Measurements from ENCODE around the gene RPS2. TPM values are rescaled to one million over a fixed set of nuclear protein-coding genes. Genes with fewer than 3 reads are reported as not detected.

The RPS2 gene
- polyA plus RNA-seq, 1 experiment: 4,041 TPM

DNA sequence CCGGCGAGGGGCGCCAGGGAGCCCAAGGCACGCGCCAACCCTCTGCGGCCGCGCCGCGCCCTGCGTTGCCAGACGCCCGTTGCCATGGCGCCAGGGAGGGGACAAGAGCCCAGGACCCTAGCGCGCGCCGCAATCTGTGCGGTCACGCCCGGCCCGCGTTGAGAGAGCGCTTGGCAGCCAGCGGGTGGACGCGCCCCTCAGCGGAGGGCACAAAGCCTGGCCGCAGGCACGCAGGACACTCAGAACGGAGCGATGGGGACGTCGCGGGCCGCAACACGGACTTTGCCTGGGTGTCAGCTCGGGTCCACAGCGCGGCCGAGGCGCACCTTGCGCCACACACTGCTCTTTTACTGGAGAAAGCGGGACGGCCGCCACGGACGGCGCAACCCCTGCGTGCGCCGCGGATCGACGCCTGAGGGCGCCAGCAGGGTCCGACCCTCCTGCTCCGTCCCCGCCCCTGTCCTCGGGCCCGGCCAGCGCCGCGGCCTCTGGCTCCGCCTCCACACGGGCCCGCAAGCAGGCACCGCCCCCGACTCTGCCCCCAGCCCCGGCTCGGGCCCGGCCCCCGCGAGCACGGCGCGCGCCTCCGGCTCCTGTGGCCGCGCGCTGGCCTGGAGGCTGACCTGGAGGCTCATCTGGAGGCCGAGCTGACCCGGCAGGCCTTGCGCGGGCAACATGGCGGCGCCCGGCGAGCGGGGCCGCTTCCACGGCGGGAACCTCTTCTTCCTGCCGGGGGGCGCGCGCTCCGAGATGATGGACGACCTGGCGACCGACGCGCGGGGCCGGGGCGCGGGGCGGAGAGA, 19.1 kb upstream of the RPS2 start, which contains the start of gene GFER:
Gene GFER, plus strand, starts transcription at position 650 of the 803 bp plus-strand sequence. Its CDS starts 26 bp downstream, at position 676.
- TF ChIP-seq, protein P1, sequence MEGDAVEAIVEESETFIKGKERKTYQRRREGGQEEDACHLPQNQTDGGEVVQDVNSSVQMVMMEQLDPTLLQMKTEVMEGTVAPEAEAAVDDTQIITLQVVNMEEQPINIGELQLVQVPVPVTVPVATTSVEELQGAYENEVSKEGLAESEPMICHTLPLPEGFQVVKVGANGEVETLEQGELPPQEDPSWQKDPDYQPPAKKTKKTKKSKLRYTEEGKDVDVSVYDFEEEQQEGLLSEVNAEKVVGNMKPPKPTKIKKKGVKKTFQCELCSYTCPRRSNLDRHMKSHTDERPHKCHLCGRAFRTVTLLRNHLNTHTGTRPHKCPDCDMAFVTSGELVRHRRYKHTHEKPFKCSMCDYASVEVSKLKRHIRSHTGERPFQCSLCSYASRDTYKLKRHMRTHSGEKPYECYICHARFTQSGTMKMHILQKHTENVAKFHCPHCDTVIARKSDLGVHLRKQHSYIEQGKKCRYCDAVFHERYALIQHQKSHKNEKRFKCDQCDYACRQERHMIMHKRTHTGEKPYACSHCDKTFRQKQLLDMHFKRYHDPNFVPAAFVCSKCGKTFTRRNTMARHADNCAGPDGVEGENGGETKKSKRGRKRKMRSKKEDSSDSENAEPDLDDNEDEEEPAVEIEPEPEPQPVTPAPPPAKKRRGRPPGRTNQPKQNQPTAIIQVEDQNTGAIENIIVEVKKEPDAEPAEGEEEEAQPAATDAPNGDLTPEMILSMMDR (IDR thresholded peaks at IDR 0.05; ENCODE audit: insufficient read depth, low read depth, low read length): peak; percentile 41
- ChIA-PET CTCF (interaction anchor here (1.0 kb wide), 1 partner anchor 19 kb away, joined by 4 read pairs; no protein-coding TSS in a partner anchor), POLR2A (interaction anchor here (1.4 kb wide), 1 partner anchor 19 kb away, joined by 8 read pairs; the partner anchor contains the start of gene RPS2)
- Histone ChIP-seq H3K36me3 (ENCODE audit: control insufficient read depth, insufficient read depth, low read length) (peaks cover 15% of the 10 kb centered on the region), H3K27me3 (ENCODE audit: control insufficient read depth, insufficient read depth, low read length) (peaks cover 12% of the 10 kb centered on the region), H3K4me3 (ENCODE audit: low read depth, low read length) (peak within 1 kb of the TSS; percentile 82)
- peak; percentile 51 for DNase-seq (ENCODE audit: low read depth)

DNA sequence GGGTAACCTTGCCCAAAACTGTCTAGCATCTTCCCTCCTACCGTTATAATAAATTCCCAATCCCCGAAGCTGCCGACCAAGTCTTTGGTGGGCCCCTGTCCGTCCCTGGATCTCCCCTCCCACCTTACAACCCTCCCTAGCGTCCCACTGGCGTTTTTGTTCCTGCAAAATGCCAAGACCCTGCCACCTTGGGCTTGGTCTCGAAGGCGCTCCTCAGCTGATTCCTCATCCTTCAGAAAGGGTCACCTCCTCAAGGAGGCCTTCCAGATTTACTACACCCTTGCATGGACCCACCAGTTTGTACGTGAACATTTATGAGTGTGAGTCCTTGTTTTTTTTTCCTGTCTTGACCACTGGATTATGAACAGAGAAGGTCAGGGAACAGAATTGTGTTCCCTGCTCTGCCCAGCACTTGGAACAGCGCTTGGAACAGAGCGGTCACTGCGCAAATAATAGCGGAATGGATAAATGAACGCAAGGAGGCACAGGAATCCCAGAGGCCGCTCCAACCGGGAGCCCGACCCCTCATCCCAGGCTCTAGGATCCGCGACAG, 18.4 kb upstream of the RPS2 start:
- ChIA-PET POLR2A (no interaction called here), CTCF (interaction anchor here (0.6 to 1.1 kb wide), 7 partner anchors 10 to 620 kb away, joined by 3 to 4 read pairs (median 3); partner anchors contain the start of gene TSC2)
- no peak for DNase-seq (ENCODE audit: low read depth)
- Histone ChIP-seq H3K27me3 (ENCODE audit: control insufficient read depth, insufficient read depth, low read length) (peaks cover 12% of the 10 kb centered on the region), H3K4me3 (ENCODE audit: low read depth, low read length) (peak overlapping the region; percentile 65), H3K36me3 (ENCODE audit: control insufficient read depth, insufficient read depth, low read length) (peaks cover 18% of the 10 kb centered on the region)
- TF ChIP-seq, protein P1 (IDR thresholded peaks at IDR 0.05; ENCODE audit: insufficient read depth, low read depth, low read length): peak; percentile 37

DNA sequence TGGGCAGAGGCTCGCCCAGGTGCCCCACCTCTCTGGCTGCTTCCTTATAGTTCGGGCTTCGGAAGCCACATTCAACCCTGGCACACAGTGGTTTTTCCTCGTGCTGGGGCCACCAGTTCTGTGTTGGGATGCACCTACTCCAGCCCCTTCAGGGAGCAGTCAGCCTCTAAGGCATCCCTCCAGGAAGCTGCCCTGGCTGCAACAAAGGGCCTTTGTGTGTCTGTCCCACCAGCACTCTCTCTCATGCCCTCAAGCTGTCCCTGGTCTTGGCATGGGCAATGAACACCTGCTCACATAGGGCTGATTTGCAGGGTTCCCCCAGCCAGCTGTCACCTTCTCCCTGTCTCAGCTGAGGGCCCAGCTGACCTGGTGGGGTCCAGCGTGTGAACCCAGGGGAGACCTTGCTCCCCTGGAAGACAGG, 17.4 kb upstream of the RPS2 start:
- DNase-seq (ENCODE audit: low read depth): no peak
- ChIA-PET POLR2A (no interaction called here), CTCF (interaction anchor here (0.6 to 1.3 kb wide), 4 partner anchors 10 to 169 kb away, joined by 3 to 4 read pairs (median 4); partner anchors contain the start of gene TBL3)
- H3K27me3 ChIP-seq (ENCODE audit: control insufficient read depth, insufficient read depth, low read length): peaks cover 12% of the 10 kb centered on the region
- no peak overlapping the region for H3K4me3 ChIP-seq (ENCODE audit: low read depth, low read length)
- peaks cover 24% of the 10 kb centered on the region for H3K36me3 ChIP-seq (ENCODE audit: control insufficient read depth, insufficient read depth, low read length)
- TF ChIP-seq, protein P1 (IDR thresholded peaks at IDR 0.05; ENCODE audit: insufficient read depth, low read depth, low read length): no peak

DNA sequence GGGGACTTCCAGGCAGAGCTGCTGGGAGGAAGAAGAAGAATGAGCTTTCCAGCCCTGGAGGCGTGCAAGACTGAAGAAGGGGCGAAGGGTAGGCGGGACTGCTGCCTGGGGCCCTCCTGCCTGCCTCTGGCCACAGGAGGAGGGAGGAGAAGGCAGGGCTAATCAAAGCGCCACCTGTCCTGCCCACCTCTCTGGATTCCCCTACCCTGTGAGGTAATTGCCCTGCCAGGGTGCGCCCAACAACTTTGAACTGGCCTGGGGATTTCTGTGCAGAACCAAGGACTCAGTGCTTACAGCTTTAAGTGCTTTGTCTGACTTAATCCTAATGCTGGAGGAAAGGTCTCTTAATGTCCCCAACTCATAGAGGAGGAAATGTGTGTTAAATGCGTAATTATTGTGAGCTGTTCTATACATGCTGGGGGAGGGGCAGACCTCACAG, 16.8 kb upstream of the RPS2 start, which contains the start of gene NOXO1:
Gene NOXO1, minus strand, starts transcription at position 72 of the 439 bp plus-strand sequence. CDS start 290 bp downstream, outside the sequence.
- Histone ChIP-seq H3K36me3 (ENCODE audit: control insufficient read depth, insufficient read depth, low read length) (peaks cover 24% of the 10 kb centered on the region), H3K27me3 (ENCODE audit: control insufficient read depth, insufficient read depth, low read length) (peaks cover 12% of the 10 kb centered on the region), H3K4me3 (ENCODE audit: low read depth, low read length) (no peak within 1 kb of the TSS)
- DNase-seq (ENCODE audit: low read depth): no peak
- TF ChIP-seq, protein P1 (IDR thresholded peaks at IDR 0.05; ENCODE audit: insufficient read depth, low read depth, low read length): no peak
- POLR2A ChIA-PET: no interaction called here
- CTCF ChIA-PET: interaction anchor here (1.1 to 1.3 kb wide), 2 partner anchors 10 to 159 kb away, joined by 3 to 4 read pairs; partner anchors contain the start of gene TBL3

DNA sequence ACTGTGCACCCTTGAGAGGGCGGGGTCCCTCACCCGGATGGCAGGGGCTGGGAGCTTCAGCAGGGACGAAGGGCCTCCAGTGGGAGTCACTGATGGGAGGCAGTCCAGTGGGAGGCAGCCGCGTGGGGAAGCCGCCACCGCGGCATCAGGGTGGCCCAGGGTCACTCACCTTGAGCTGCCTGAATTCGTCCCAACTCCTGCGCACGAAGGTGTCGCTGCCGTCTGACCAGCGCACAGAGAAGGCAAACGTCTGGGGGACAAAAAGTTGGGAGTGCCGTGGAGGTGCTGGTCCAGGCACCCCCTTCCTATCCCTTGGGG, 16.1 kb upstream of the RPS2 start:
- POLR2A ChIA-PET: no interaction called here
- Histone ChIP-seq H3K4me3 (ENCODE audit: low read depth, low read length) (no peak overlapping the region), H3K36me3 (ENCODE audit: control insufficient read depth, insufficient read depth, low read length) (peaks cover 24% of the 10 kb centered on the region), H3K27me3 (ENCODE audit: control insufficient read depth, insufficient read depth, low read length) (peaks cover 12% of the 10 kb centered on the region)
- DNase-seq (ENCODE audit: low read depth): no peak
- TF ChIP-seq, protein P1 (IDR thresholded peaks at IDR 0.05; ENCODE audit: insufficient read depth, low read depth, low read length): no peak
- CTCF ChIA-PET: interaction anchor here (1.1 kb wide), 1 partner anchor 160 kb away, joined by 3 read pairs; no protein-coding TSS in a partner anchor

All from BJ (cell line).